Caki2 (cell line): ENCODE measurements around the gene ASTN2. TPM values are rescaled to one million over a fixed set of nuclear protein-coding genes. Genes with fewer than 3 reads are reported as not detected.

Experiments
- DNase-seq: peaks from one replicate; pipeline ENCODE4 v3.0.0-alpha.2; 2015; ENCODE audit warnings: low read depth
- in situ Hi-C: cut with HindIII; loops from 2 replicates; pipeline ENCODE4 v1.10.0; 2016; ENCODE audit warnings: low sequenced_read_pairs, low pct_unique_long_range_greater_than_20kb, mixed read lengths
- total RNA-seq: library from RNA; depleted of rRNA; stranded (reverse); fragments of >200 nt; shearing (Covaris generic); gene quantifications from 2 replicates; pipeline ENCODE4 v1.2.3, GENCODE V29; 2014; ENCODE audit warnings: low replicate concordance

ASTN2 gene
- total RNA-seq, 1 experiment from 2014 or later = 25.1 TPM

GRCh38 chr9:116812231-116813030, 602.4 kb downstream of the ASTN2 start:
- no peak for DNase-seq
- in situ Hi-C loops = no loop called here

GRCh38 chr9:116809656-116810055, 605.2 kb downstream of the ASTN2 start:
- in situ Hi-C loops = no loop called here
- no peak for DNase-seq

GRCh38 chr9:116806075-116806474, 608.8 kb downstream of the ASTN2 start:
- in situ Hi-C loops = no loop called here
- no peak for DNase-seq

GRCh38 chr9:116800885-116801284, 614.0 kb downstream of the ASTN2 start:
- no peak for DNase-seq
- in situ Hi-C loops = no loop called here

- no peak for DNase-seq
- in situ Hi-C loops = no loop called here
These were observed 614.8 kb downstream of the ASTN2 start for GRCh38 chr9:116800074-116800473.

GRCh38 chr9:116798521-116798920, 616.3 kb downstream of the ASTN2 start:
- in situ Hi-C loops = no loop called here
- no peak for DNase-seq

- DNase-seq = no peak
- in situ Hi-C loops = no loop called here
These were observed 617.6 kb downstream of the ASTN2 start for GRCh38 chr9:116797276-116797675.

GRCh38 chr9:116796669-116797068, 618.2 kb downstream of the ASTN2 start:
- in situ Hi-C loops = no loop called here

GRCh38 chr9:116795821-116796220, 619.0 kb downstream of the ASTN2 start:
- in situ Hi-C loops = no loop called here
- no peak for DNase-seq

More at GRCh38 chr9:116796669-116797068, 618.2 kb downstream of the ASTN2 start:
- DNase-seq = no peak

- in situ Hi-C loops = no loop called here
- DNase-seq = no peak
These were observed 622.6 kb downstream of the ASTN2 start for GRCh38 chr9:116792271-116792670.

- in situ Hi-C loops = no loop called here
- DNase-seq = peak; percentile 30
These were observed 623.5 kb downstream of the ASTN2 start for GRCh38 chr9:116791326-116791725.

- in situ Hi-C loops = no loop called here
- no peak for DNase-seq
These were observed 625.8 kb downstream of the ASTN2 start for GRCh38 chr9:116789081-116789480.

GRCh38 chr9:116786737-116787136, 628.1 kb downstream of the ASTN2 start:
- in situ Hi-C loops = no loop called here

GRCh38 chr9:116777116-116777515, 637.7 kb downstream of the ASTN2 start:
- no peak for DNase-seq
- in situ Hi-C loops = no loop called here

More at GRCh38 chr9:116786737-116787136, 628.1 kb downstream of the ASTN2 start:
- DNase-seq = no peak

GRCh38 chr9:116774421-116775180, 640.3 kb downstream of the ASTN2 start:
- in situ Hi-C loops = no loop called here
- no peak for DNase-seq

GRCh38 chr9:116767219-116767618, 647.6 kb downstream of the ASTN2 start:
- no peak for DNase-seq
- in situ Hi-C loops = no loop called here

GRCh38 chr9:116765011-116765410, 649.8 kb downstream of the ASTN2 start:
- in situ Hi-C loops = no loop called here
- DNase-seq = no peak

- no peak for DNase-seq
- in situ Hi-C loops = no loop called here
These were observed 651.1 kb downstream of the ASTN2 start for GRCh38 chr9:116763770-116764169.

- no peak for DNase-seq
- in situ Hi-C loops = no loop called here
These were observed 654.2 kb downstream of the ASTN2 start for GRCh38 chr9:116760636-116761035.
